ENCODE data around the gene SLC35G6.
"Not testable (repeated sequence)": the region's sequence is repeated elsewhere in the genome, so short reads cannot be mapped to it uniquely, and the experiment has no call there.

Gene SLC35G6

DNA sequence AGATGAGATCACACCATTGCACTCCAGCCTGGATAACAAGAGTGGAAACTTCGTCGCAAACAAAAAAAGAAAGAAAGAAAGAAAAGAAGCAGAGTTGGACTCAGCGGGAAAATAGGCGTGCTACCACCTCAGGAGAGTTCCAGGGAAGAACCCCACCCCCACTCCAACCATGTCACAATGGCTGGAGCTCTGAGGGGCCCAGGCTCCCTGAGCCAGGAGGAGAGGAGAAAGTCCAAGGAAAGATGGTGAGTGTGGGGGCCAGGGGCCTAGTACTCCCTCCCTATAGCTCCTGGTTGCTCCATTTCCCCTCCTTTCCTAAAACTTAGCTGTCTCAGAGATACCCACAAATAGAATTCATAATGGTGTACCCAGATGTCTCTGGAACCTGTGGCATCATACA, at the start of gene SLC35G6:
Gene SLC35G6, plus strand, starts transcription at position 172 of the 400 bp plus-strand sequence. Its CDS starts 71 bp downstream, at position 243.
- DNase-seq (ENCODE audit: low read depth in 2 of 2): not testable (repeated sequence)

- no peak for DNase-seq (ENCODE audit: low read depth in 2 of 2)
Observed at GRCh38 chr17:7432296-7432695, 49.0 kb upstream of the SLC35G6 start.

GRCh38 chr17:7435676-7436555, 45.3 kb upstream of the SLC35G6 start:
- peak in 1 of 2 donors; percentile 42 for DNase-seq (ENCODE audit: low read depth in 2 of 2)

DNA sequence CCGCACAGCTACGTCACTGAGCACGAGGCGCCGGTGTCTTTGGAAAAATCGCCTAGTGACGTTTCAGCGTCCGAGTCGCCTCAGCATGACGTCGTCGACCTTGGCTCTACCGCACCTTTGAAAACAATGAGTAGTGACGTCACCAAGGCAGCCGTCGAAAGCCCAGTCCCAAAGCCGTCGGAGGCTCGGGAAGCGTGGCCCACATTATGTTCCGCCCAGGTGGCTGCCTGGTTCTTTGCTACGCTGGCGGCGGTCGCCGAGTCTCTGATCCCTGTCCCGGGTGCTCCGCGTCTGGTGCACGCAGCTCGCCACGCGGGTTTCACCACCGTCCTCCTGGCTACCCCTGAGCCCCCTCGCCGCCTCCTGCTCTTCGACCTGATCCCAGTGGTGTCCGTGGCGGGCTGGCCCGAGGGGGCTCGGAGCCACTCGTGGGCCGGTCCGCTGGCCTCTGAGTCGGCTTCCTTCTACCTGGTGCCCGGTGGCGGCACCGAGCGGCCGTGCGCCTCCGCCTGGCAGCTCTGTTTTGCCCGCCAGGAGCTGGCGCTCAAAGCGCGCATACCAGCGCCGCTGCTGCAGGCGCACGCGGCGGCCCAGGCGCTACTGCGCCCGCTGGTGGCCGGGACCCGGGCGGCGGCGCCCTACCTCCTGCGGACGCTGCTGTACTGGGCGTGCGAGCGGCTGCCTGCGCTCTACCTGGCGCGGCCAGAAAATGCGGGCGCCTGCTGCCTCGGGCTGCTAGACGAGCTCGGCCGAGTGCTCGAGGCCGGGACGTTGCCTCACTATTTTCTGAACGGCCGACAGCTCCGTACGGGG, 44.5 kb upstream of the SLC35G6 start:
- DNase-seq (ENCODE audit: low read depth in 2 of 2): peak; percentile 77 to 83

GRCh38 chr17:7437369-7437863, 43.8 kb upstream of the SLC35G6 start:
- no peak for DNase-seq (ENCODE audit: low read depth in 2 of 2)

- no peak for DNase-seq (ENCODE audit: low read depth in 2 of 2)
Observed at GRCh38 chr17:7437950-7438614, 43.2 kb upstream of the SLC35G6 start.

DNA sequence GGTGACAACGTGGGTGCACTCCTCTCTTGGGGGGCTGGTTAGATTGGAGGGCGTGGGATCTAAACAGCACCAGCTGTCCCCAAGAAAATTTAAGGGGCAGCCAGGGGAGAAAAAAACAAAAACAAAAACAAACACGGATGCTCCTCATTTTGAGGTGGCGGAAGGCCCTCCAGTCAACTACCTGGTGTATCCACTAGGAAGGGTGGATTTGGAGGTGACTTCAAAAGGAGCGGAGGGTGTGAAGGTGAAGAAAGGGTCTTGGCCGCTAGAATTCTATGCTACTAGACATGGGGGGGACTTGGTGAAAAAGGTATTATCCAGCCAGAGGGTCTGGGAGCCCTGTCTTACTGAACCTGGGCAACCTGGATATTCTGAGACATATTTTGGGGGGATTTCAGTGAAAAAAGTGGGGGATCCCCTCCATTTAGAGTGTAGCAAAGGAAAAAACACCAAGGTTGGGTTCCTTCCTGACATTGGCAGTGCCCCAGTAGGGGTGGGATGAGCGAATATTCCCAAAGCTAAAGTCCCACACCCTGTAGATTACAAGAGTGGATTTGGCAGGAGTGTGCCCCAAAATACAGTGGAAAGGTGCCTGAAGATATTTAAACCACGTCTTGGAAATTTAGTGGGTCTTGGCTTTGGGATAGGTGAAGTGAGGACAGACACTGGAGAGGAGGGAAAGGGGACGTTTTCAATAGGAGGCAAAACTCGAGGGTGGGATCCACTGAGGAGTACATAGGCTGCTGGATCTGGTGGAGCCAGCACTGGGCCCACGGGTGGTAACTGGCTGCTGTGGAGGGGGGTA, 42.4 kb upstream of the SLC35G6 start:
- no peak for DNase-seq (ENCODE audit: low read depth in 2 of 2)

GRCh38 chr17:7439462-7440112, 41.7 kb upstream of the SLC35G6 start, which contains the start of gene FGF11:
FGF11 (plus strand) TSS chr17:7439512; CDS start chr17:7439621, 109 bp downstream.
- DNase-seq (ENCODE audit: low read depth in 2 of 2): no peak

GRCh38 chr17:7440113-7440833, 41.0 kb upstream of the SLC35G6 start:
- no peak for DNase-seq (ENCODE audit: low read depth in 2 of 2)

- DNase-seq (ENCODE audit: low read depth in 2 of 2): no peak
Observed at GRCh38 chr17:7440834-7441195, 40.4 kb upstream of the SLC35G6 start.

GRCh38 chr17:7441266-7441665, 40.0 kb upstream of the SLC35G6 start:
- DNase-seq (ENCODE audit: low read depth in 2 of 2): no peak

GRCh38 chr17:7442142-7442541, 39.1 kb upstream of the SLC35G6 start:
- no peak for DNase-seq (ENCODE audit: low read depth in 2 of 2)

DNA sequence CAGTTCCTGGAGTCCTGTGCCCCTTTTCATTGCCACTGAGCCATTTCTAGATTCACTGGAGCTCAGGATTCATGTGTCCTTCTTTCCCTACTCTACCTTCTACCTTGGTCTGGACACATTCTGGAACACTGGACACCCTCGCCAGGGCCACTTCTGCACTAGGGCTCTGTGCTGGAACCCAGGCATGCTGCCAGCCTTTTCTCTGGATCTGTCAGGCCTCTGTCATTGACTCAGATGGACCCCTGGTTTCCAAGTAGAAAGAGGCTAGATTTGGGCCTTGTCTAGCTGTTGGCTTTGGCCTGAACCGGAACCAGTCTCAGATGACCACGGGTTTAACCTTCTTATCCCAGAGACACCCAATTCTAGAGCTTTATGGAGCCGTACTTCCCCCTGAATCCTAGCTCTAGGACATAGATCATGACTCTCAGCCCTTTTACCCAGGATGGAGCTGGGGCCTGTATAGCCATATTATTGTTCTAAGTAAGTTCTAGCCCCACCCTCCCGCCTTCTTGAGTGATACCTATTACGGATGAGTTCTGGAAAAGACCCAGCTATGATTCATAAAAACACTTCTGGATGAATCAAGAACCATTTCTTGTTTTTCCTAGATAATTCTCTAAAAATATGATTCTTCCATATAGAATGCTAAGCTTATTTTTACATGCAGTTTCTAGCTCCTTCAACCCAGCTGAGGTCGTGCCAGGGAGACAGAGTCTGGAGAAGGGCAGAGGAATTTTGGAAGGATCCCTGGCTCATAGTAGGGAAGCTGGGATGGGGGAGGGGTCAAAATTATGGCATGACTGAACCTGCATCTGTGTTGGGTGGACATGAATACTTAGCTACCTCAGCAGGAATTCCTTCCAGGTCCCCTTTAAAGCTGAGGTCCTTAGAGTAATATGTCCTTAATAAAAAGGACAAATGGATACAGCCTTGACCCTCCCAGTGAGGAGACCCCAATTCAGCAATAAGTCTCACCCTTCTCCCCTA, 37.5 kb upstream of the SLC35G6 start:
- no peak for DNase-seq (ENCODE audit: low read depth in 2 of 2)

DNA sequence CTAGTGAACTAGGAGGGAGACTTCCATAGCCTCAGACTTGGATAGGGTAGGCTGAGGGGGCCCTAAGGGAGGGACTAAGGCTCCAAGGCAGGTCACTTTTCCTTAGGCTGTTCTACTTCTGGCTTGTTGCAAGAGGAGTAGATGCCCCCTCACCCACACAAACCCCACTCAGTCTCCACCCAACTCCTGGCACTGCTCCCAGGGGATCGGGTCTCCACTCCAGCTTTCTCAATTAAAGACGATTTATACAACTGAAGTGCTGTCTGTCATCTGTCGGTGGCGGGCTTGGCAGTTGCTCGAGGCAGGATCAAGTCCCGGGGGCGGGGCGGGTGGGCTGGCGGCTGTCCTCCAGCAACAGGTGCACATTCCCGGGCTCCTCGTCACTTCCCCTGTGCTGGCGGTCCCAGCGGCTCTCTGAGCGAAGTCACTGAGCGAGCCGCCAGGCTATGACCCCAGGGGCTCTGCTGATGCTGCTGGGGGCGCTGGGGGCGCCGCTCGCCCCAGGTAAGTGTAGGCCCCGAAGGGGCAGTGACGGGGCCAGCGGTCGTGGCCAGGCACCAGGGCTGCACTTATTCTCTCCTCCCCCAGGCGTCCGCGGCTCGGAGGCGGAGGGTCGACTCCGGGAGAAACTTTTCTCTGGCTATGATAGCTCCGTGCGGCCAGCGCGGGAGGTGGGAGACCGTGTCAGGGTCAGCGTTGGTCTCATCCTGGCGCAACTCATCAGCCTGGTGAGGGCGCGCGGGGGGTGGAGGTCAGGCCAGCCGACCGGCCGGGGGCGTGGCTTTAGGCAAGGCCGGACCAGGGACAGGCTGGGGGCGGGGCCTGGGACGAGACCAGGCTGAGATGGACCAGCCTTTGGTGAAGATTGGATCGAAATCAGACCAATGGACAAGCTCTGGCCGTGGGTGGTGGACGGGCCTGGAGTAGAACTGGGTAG, 36.3 kb upstream of the SLC35G6 start, which contains the start of gene CHRNB1:
Gene CHRNB1, plus strand, starts transcription at position 380 of the 937 bp plus-strand sequence. Its CDS starts 67 bp downstream, at position 447.
- DNase-seq (ENCODE audit: low read depth in 2 of 2): no peak

GRCh38 chr17:7445619-7445968, 35.7 kb upstream of the SLC35G6 start:
- DNase-seq (ENCODE audit: low read depth in 2 of 2): no peak

DNA sequence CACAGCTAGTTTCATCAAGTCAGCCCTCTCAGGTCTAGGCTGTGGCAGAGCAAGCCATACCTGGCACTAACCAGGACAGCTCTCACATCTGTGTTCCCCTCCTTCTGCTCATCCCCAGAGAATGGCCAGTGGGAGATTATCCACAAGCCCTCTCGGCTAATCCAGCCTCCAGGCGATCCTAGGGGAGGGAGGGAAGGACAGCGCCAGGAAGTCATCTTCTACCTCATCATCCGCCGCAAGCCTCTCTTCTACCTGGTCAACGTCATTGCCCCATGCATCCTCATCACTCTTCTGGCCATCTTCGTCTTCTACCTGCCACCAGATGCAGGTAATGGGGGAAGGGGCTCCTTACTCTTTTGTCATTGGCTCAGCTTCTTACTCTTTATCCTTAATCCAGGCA, 32.8 kb upstream of the SLC35G6 start:
- DNase-seq (ENCODE audit: low read depth in 2 of 2): no peak

- no peak for DNase-seq (ENCODE audit: low read depth in 2 of 2)
Observed at GRCh38 chr17:7459961-7460545, 21.2 kb upstream of the SLC35G6 start.
